Gastrocnemius medialis (tissue), 4 donors: Measurements from ENCODE around the gene INTU.

Source experiments
- CTCF ChIP-seq, 5 experiments: fragments of 450-650 bp in 3 of 5; fragments of 200-600 bp in 2 of 5; sonication (generic) in 2 of 5; IDR thresholded peaks in 4 of 5; conservative IDR thresholded peaks in 1 of 5; 1 replicate in 4 of 5; 2 replicates in 1 of 5; pipeline ENCODE4 v1.5.1; 2016 to 2019; ENCODE audit warnings: antibody characterized with exemption in 5 of 5, mild to moderate bottlenecking in 3 of 5, moderate library complexity in 3 of 5
- POLR2A ChIP-seq, 2 donors: fragments of 450-650 bp; IDR thresholded peaks; one replicate each; pipeline ENCODE4 v1.6.1; 2017; ENCODE audit warnings: antibody characterized with exemption in 2 of 2, mild to moderate bottlenecking in 2 of 2, moderate library complexity in 2 of 2

GRCh38 chr4:127598656-127599055 lies 34.1 kb upstream of the INTU start:
- no peak for TF ChIP-seq CTCF (IDR thresholded peaks at IDR 0.05 in 4 of 5, conservative IDR thresholded peaks at IDR 0.05 in 1 of 5)
- TF ChIP-seq POLR2A (IDR thresholded peaks at IDR 0.05): no peak
